ENCODE data around the gene RBM20.

The RBM20 gene

GRCh38 chr10:110837418-110838171 lies 193.5 kb downstream of the RBM20 start:
- no peak overlapping the region for H3K27ac ChIP-seq (ENCODE audit: low read length)
- no peaks in the 10 kb centered on the region for H3K9me2 ChIP-seq (replicated peaks; ENCODE audit: insufficient read depth, low read length)
- H3K4me1 ChIP-seq (ENCODE audit: low read length): peaks cover 34% of the 10 kb centered on the region
- H3K4me3 ChIP-seq (ENCODE audit: low read length): no peak overlapping the region
- peaks cover 12% of the 10 kb centered on the region for H3F3A ChIP-seq (ENCODE audit: insufficient read depth, low read length)
- peak overlapping the region; percentile 2; the same call in 1 of the 2 replicates for H3K4me2 ChIP-seq (ENCODE audit: low read depth, low read length)
- TF ChIP-seq EZH2phosphoT487 (IDR thresholded peaks at IDR 0.05; ENCODE audit: low read length) (no peak), EZH2 (optimal IDR thresholded peaks at IDR 0.05; ENCODE audit: low read depth, low read length) (no peak), CTCF (IDR thresholded peaks at IDR 0.05; ENCODE audit: low read length) (no peak)
- no peaks in the 10 kb centered on the region for H3K9me3 ChIP-seq (replicated peaks; ENCODE audit: insufficient read depth, low read length)
- H2AFZ ChIP-seq (ENCODE audit: low read length): no peak overlapping the region
- no peak for DNase-seq
- H3K27me3 ChIP-seq (replicated peaks; ENCODE audit: insufficient read depth, low read length): no peaks in the 10 kb centered on the region
- no peaks in the 10 kb centered on the region for H4K20me1 ChIP-seq (ENCODE audit: insufficient read depth, low read length)
- no peak overlapping the region for H3K9ac ChIP-seq (ENCODE audit: low read length)
- H3K79me2 ChIP-seq (ENCODE audit: low read length): no peaks in the 10 kb centered on the region
- no peaks in the 10 kb centered on the region for H3K36me3 ChIP-seq (replicated peaks; ENCODE audit: insufficient read depth, low read length)

- Histone ChIP-seq H3K27me3 (replicated peaks; ENCODE audit: insufficient read depth, low read length) (no peaks in the 10 kb centered on the region), H3K36me3 (replicated peaks; ENCODE audit: insufficient read depth, low read length) (no peaks in the 10 kb centered on the region), H3K4me1 (ENCODE audit: low read length) (peaks cover 57% of the 10 kb centered on the region), H3K4me2 (ENCODE audit: low read depth, low read length) (no peak overlapping the region), H3K9me2 (replicated peaks; ENCODE audit: insufficient read depth, low read length) (no peaks in the 10 kb centered on the region), H3K79me2 (ENCODE audit: low read length) (no peaks in the 10 kb centered on the region), H3K9me3 (replicated peaks; ENCODE audit: insufficient read depth, low read length) (no peaks in the 10 kb centered on the region), H2AFZ (ENCODE audit: low read length) (no peak overlapping the region), H4K20me1 (ENCODE audit: insufficient read depth, low read length) (no peaks in the 10 kb centered on the region), H3K27ac (ENCODE audit: low read length) (no peak overlapping the region), H3K9ac (ENCODE audit: low read length) (no peak overlapping the region), H3F3A (ENCODE audit: insufficient read depth, low read length) (peaks cover 25% of the 10 kb centered on the region), H3K4me3 (ENCODE audit: low read length) (no peak overlapping the region)
- no peak for DNase-seq
- no peak for TF ChIP-seq CTCF (IDR thresholded peaks at IDR 0.05; ENCODE audit: low read length)
These were observed 196.2 kb downstream of the RBM20 start for GRCh38 chr10:110840225-110840922.

GRCh38 chr10:110840923-110841428 lies 196.8 kb downstream of the RBM20 start:
- Histone ChIP-seq H3F3A (ENCODE audit: insufficient read depth, low read length) (peaks cover 25% of the 10 kb centered on the region), H3K4me1 (ENCODE audit: low read length) (peaks cover 63% of the 10 kb centered on the region), H3K27me3 (replicated peaks; ENCODE audit: insufficient read depth, low read length) (no peaks in the 10 kb centered on the region), H3K9me2 (replicated peaks; ENCODE audit: insufficient read depth, low read length) (no peaks in the 10 kb centered on the region), H2AFZ (ENCODE audit: low read length) (peak overlapping the region; percentile 13; the same call in 1 of the 2 replicates), H4K20me1 (ENCODE audit: insufficient read depth, low read length) (no peaks in the 10 kb centered on the region), H3K9ac (ENCODE audit: low read length) (peak overlapping the region; percentile 29; the same call in 1 of the 2 replicates), H3K4me2 (ENCODE audit: low read depth, low read length) (peak overlapping the region; percentile 81; the same call in 1 of the 2 replicates), H3K4me3 (ENCODE audit: low read length) (no peak overlapping the region), H3K36me3 (replicated peaks; ENCODE audit: insufficient read depth, low read length) (no peaks in the 10 kb centered on the region), H3K79me2 (ENCODE audit: low read length) (no peaks in the 10 kb centered on the region), H3K9me3 (replicated peaks; ENCODE audit: insufficient read depth, low read length) (no peaks in the 10 kb centered on the region), H3K27ac (ENCODE audit: low read length) (peak overlapping the region; percentile 99)
- no peak for DNase-seq
- TF ChIP-seq EZH2 (optimal IDR thresholded peaks at IDR 0.05; ENCODE audit: low read depth, low read length): no peak
- no peak for TF ChIP-seq EZH2phosphoT487 (IDR thresholded peaks at IDR 0.05; ENCODE audit: low read length)
- TF ChIP-seq CTCF (IDR thresholded peaks at IDR 0.05; ENCODE audit: low read length): no peak

Data from MM.1S (cell line).